Prostate gland (tissue), 2 donors: ENCODE measurements around the gene IGF1R.

Experiments used
- CTCF ChIP-seq, 4 experiments: fragments of 200-600 bp in 2 of 4; fragments of 450-650 bp in 2 of 4; sonication (generic) in 2 of 4; IDR thresholded peaks; 1 replicate in 3 of 4; 2 replicates in 1 of 4; pipeline ENCODE4 v1.5.1; 2016 to 2019; ENCODE audit warnings: antibody characterized with exemption in 4 of 4, mild to moderate bottlenecking in 2 of 4, moderate library complexity in 2 of 4
- POLR2AphosphoS5 ChIP-seq: sonication (generic); formaldehyde crosslinking; IDR thresholded peaks from one replicate; pipeline ENCODE4 v1.6.1; 2017; ENCODE audit warnings: antibody characterized with exemption

- no peak for TF ChIP-seq POLR2AphosphoS5
- no peak for TF ChIP-seq CTCF (IDR thresholded peaks at IDR 0.05)
Measured at GRCh38 chr15:98728811-98729160, 80.4 kb downstream of the IGF1R start.
